Natural killer cell (primary cell): ENCODE results near the gene MEGF6. TPM values are rescaled to one million over a fixed set of nuclear protein-coding genes. Genes with fewer than 3 reads are reported as not detected.

ENCODE experiments used
- ATAC-seq, 3 donors: fragments of 150-1000 bp in 2 of 3; fragments of 200-7000 bp in 1 of 3; cut with Tn5 transposase; 1 replicate in 1 of 3; 2 replicates in 2 of 3; pipeline ENCODE4 v1.10.0; 2021; ENCODE audit warnings: mild to moderate bottlenecking in 2 of 3, moderate library complexity in 2 of 3
- DNase-seq, 2 donors: peaks; one replicate each; pipeline versions ENCODE4 v3.0.0 to v3.0.0-alpha.2; 2013 to 2021; ENCODE audit warnings: mixed read lengths in 1 of 2
- H3K27ac ChIP-seq: one replicate; pipeline ENCODE4 v1.5.1; 2013; ENCODE audit warnings: mild to moderate bottlenecking, low read length
- H3K27me3 ChIP-seq: one replicate; pipeline ENCODE4 v1.6.1; 2013; ENCODE audit warnings: low read length; ENCODE audit not compliant: control insufficient read depth, insufficient read depth
- H3K36me3 ChIP-seq: one replicate; pipeline ENCODE4 v1.6.1; 2013; ENCODE audit warnings: low read length; ENCODE audit not compliant: control insufficient read depth, insufficient read depth
- H3K4me1 ChIP-seq: one replicate; pipeline ENCODE4 v1.6.1; 2013; ENCODE audit warnings: low read length; ENCODE audit not compliant: control insufficient read depth, insufficient read depth
- H3K4me3 ChIP-seq: one replicate; pipeline ENCODE4 v1.5.1; 2013; ENCODE audit warnings: low read length
- H3K9me3 ChIP-seq: one replicate; pipeline ENCODE4 v1.6.1; 2013; ENCODE audit warnings: low read length; ENCODE audit not compliant: control insufficient read depth, insufficient read depth
- H3K27ac Mint-ChIP-seq, 2 donors: one replicate each; pipeline ENCODE4 v1.8.0; 2022; ENCODE audit warnings: mild to moderate bottlenecking in 2 of 2, mixed read lengths in 2 of 2, moderate library complexity in 1 of 2
- H3K27me3 Mint-ChIP-seq, 2 donors: one replicate each; pipeline ENCODE4 v1.8.0; 2022; ENCODE audit warnings: low read depth in 2 of 2, mixed read lengths in 2 of 2
- H3K36me3 Mint-ChIP-seq: one replicate; pipeline ENCODE4 v1.8.0; 2022; ENCODE audit warnings: mixed read lengths
- H3K4me1 Mint-ChIP-seq, 2 donors: one replicate each; pipeline ENCODE4 v1.8.0; 2022; ENCODE audit warnings: mixed read lengths in 2 of 2
- H3K4me3 Mint-ChIP-seq: one replicate; pipeline ENCODE4 v1.8.0; 2022; ENCODE audit warnings: mild to moderate bottlenecking, moderate library complexity, mixed read lengths
- H3K9me3 Mint-ChIP-seq, 2 donors: one replicate each; pipeline ENCODE4 v1.8.0; 2022; ENCODE audit warnings: mixed read lengths in 2 of 2
- CTCF ChIP-seq: fragments of 200-600 bp; IDR thresholded peaks from one replicate; pipeline ENCODE4 v1.8.0; 2022; ENCODE audit warnings: antibody characterized with exemption
- WGBS: methylation state at CpG from one replicate; pipeline ENCODE4 v1.1.7; 2013; ENCODE audit warnings: missing lambda C conversion rate; ENCODE audit not compliant: insufficient coverage; 5-methylcytosine and 5-hydroxymethylcytosine counted together
- intact Hi-C: fragments of 100-400 bp; cut with micrococcal nuclease; formaldehyde crosslinking; loops from one replicate; pipeline ENCODE4 v1.14.2; 2022
- total RNA-seq, 4 donors: library from RNA; stranded (reverse); fragments of 120-200 nt in 1 of 4; gene quantifications; one replicate each; pipeline versions ENCODE4 v1.2.3 to v1.2.4, GENCODE V29; 2013 to 2022

The MEGF6 gene
- total RNA-seq, 3 donors from 2014 or later (not counting 1 experiment from before 2014, with no cell fraction given) = 3.1 to 15.6 (median 5.1) TPM

DNA sequence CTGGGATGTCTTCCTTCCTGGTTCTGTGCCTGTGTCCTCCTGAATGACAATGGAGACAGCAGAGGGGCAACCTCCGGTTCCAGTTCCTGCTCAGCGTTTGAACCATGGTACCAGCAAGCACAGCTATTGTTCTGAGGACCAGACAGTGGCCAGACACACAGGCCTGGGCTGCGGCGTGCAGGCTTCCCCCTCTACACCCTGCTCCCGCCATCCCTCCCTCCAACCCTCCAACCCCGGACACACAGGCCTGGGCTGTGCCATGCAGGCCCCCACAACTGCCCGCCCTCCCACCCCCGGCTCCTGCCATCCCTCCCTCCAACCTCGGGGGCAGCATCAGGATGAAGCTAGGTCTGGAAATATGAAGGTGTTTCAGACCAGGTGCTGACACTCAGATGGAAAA, 5.6 kb upstream of the MEGF6 start:
- Mint-ChIP-seq H3K4me3 (no peak overlapping the region), H3K4me1 (peaks cover 14 to 34% of the 10 kb centered on the region in 2 donors), H3K36me3 (no peaks in the 10 kb centered on the region), H3K9me3 (no peaks in the 10 kb centered on the region), H3K27me3 (peaks cover 0 to 14% of the 10 kb centered on the region in 2 donors), H3K27ac (no peak overlapping the region)
- intact Hi-C loops = no loop called here
- Histone ChIP-seq H3K36me3 (no peaks in the 10 kb centered on the region), H3K9me3 (no peaks in the 10 kb centered on the region), H3K4me1 (peaks cover 20% of the 10 kb centered on the region), H3K27me3 (peaks cover 3% of the 10 kb centered on the region), H3K27ac (no peak overlapping the region), H3K4me3 (no peak overlapping the region)
- no peak for DNase-seq
- 85% methylated on average over 5 of the region's 9 CpGs for WGBS
- no peak for ATAC-seq
- no peak for TF ChIP-seq CTCF

DNA sequence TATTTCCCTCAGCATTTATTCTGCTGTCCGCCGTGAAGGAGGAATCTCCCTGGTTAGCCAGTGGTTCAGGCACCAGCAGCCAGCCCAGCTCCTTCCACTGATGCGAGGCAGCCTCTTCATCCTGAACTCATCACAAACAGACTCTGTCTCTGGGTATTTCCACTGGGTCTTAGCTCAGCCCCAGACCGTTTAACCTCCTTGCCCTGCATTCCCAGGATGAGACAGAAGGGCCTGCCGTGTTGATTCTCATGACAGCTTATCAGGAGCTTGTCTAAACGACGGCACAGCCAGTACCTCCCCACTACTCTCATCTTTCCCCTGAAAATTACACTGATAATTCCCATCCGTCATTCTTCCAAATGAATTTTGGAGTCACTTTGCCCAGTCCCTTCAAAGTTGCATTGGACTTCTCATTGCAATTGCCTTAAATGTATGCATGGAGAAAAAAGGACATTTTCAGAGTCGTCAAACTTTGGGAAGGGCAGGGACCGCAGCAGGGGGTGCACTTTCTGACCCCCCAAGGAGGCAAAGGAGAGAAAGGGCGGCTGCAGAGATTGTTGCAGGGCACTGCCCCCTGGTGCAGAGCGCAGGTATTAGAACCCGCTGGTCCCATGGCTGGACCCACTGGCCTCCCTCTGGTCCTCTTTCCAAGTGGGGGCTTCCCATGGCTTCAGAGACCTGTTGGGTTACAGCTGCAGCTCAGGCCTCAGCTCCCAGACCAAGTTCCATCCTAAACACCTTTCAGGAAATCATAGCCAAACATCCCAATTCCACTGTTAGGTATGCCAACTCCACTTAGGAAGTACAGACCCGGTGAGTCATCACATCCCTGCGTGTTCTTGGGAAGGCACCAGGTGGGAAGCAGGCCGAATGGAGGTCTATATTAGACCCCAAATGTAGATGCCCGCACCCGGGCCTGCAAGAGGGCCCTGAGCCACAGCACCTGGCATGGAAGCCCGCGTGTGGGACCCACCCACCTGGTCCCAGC, 3.7 kb upstream of the MEGF6 start:
- ATAC-seq = no peak
- intact Hi-C loops = no loop called here

DNA sequence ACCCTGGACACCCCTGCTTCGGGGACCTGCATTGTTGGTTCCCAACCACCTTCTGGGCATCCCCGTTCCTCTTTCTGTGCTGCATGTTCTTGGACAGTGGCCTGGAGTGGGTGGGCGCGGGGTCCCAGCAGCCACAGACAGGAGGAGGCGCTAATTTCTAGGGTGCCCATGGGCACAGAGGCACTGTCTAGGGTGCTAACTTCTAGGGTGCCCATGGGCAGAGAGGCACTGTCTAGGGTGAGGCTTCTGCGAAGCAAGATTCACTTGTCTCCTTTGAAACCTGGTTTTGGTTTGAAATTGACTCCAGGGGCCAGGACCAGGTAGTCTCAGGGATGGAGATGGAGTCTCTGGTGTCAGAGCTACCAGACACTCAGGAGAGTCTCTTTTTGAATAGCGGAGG, 815 bp upstream of the MEGF6 start:
- ATAC-seq (no peak), DNase-seq (no peak)
- 59% methylated on average over 7 of the region's 7 CpGs for WGBS
- Histone ChIP-seq H3K36me3 (no peaks in the 10 kb centered on the region), H3K27me3 (peaks cover 5% of the 10 kb centered on the region), H3K27ac (no peak overlapping the region), H3K4me1 (peaks cover 12% of the 10 kb centered on the region), H3K9me3 (no peaks in the 10 kb centered on the region), H3K4me3 (no peak overlapping the region)
- H3K9me3 Mint-ChIP-seq = no peaks in the 10 kb centered on the region
- H3K27ac Mint-ChIP-seq = no peak overlapping the region
- H3K36me3 Mint-ChIP-seq = no peaks in the 10 kb centered on the region
- intact Hi-C loops = no loop called here
- H3K4me3 Mint-ChIP-seq = peak overlapping the region; percentile 87
- no peak for TF ChIP-seq CTCF
- peaks cover 4 to 18% of the 10 kb centered on the region in 2 donors for H3K4me1 Mint-ChIP-seq
- peaks cover 0 to 24% of the 10 kb centered on the region in 2 donors for H3K27me3 Mint-ChIP-seq

More for the DNA sequence above, 3.7 kb upstream of the MEGF6 start:
- H3K4me3 ChIP-seq = no peak overlapping the region
- H3K9me3 ChIP-seq = no peaks in the 10 kb centered on the region
- Mint-ChIP-seq H3K27me3 (peaks cover 0 to 21% of the 10 kb centered on the region in 2 donors), H3K36me3 (no peaks in the 10 kb centered on the region), H3K4me1 (peaks cover 4 to 29% of the 10 kb centered on the region in 2 donors), H3K4me3 (no peak overlapping the region), H3K9me3 (no peaks in the 10 kb centered on the region), H3K27ac (no peak overlapping the region)
- no peaks in the 10 kb centered on the region for H3K36me3 ChIP-seq
- peaks cover 23% of the 10 kb centered on the region for H3K4me1 ChIP-seq
- H3K27me3 ChIP-seq = peaks cover 5% of the 10 kb centered on the region
- 69% methylated on average over 20 of the region's 20 CpGs for whole genome bisulfite sequencing
- TF ChIP-seq CTCF = peak; percentile 47
- peak in 1 of 2 donors; percentile 40 for DNase-seq
- no peak overlapping the region for H3K27ac ChIP-seq
